VCaP (cell line): Measurements from ENCODE around the gene HOXA6.

Source experiments
- H3K27ac ChIP-seq: fragments of 450-650 bp; 2 replicates; pipeline ENCODE4 v1.5.1; 2017
- TF ChIP-seq, protein P1 (sequence below): fragments of 450-650 bp; conservative IDR thresholded peaks from 2 replicates; pipeline ENCODE4 v1.5.1; 2017; ENCODE audit warnings: mild to moderate bottlenecking, moderate library complexity

The HOXA6 gene

DNA sequence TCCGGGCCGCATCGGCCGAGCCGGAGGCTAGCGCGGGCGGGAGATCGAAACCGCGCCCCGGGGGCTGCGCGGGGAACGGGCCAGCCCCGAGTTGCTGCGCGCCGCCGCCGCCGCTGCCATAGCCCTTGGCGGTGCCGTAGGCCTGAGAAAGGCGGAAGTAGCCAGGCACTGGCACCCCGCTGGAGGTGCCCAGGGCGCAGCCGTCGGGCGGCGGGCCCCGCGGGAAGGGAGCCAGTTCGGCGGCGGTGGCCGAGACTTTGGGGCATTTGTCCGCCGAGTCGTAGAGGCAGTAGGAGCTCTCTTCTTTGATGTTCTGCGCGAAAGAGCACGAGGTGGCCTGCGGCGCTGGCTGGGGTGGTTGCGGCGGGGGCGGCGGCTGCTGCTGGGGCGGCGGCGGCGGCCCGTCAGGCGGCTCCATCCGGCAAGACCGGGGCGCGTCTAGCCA lies 26.0 kb upstream of the HOXA6 start:
- TF ChIP-seq, protein P1, sequence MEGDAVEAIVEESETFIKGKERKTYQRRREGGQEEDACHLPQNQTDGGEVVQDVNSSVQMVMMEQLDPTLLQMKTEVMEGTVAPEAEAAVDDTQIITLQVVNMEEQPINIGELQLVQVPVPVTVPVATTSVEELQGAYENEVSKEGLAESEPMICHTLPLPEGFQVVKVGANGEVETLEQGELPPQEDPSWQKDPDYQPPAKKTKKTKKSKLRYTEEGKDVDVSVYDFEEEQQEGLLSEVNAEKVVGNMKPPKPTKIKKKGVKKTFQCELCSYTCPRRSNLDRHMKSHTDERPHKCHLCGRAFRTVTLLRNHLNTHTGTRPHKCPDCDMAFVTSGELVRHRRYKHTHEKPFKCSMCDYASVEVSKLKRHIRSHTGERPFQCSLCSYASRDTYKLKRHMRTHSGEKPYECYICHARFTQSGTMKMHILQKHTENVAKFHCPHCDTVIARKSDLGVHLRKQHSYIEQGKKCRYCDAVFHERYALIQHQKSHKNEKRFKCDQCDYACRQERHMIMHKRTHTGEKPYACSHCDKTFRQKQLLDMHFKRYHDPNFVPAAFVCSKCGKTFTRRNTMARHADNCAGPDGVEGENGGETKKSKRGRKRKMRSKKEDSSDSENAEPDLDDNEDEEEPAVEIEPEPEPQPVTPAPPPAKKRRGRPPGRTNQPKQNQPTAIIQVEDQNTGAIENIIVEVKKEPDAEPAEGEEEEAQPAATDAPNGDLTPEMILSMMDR, result no peak
- H3K27ac ChIP-seq, result peak overlapping the region; percentile 99

DNA sequence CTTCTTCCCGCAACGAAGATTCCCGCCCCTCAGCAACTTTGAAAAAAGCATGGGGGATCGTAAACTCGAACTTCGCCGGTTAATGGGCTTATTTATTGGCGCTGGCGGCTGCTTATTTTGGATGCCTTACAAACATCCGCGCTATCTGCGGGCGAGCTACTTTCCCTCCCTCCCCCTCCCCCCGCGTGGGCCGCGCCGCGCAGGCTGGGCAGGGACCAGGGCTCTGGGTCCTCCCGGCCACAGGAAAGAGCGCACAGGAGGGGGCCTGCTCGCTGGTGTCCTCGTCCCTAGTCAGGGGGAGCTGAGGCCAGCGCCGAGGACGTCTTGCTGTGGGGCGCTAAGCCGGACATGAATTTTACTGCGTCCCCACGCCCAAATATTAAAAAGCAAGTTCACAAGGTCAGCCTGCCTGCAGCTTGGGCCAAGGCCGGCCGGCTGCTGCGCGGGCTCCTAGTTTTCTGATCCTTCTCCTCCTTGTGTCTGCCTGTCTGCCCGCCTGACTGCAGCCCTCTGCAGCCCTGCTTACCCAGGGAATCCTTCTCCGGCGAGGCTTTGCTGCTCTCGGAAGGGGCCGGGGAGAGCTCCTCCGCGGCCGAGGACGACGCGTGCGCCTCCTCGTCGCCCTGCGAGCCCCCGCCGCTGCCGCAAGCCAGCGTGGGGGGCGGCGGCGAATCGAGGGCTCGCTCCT lies 25.4 kb upstream of the HOXA6 start:
- peak overlapping the region; percentile 99 for H3K27ac ChIP-seq
- TF ChIP-seq, protein P1, result no peak

DNA sequence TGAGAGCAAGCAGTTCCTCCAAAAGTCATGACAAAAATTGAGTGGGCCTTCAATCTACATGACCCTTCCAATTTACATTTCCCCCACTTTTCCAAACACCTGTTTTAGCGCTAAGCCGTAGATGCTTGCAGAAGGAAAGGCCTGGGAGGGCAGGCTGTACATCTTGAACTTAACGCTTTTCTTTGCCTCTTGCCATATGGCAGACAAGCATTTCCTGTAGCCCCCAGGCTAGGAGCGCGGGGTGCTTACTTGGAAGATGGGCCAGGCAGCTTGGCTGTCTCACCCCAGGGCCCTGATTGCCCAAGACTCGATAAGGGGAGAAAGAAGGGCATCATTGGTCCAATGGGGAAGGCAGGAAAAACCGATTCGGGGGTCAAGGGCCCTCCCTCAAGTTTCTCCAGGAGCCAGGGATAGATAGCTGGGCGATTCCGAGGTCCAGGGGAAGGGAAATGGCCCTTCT lies 24.8 kb upstream of the HOXA6 start:
- peak overlapping the region; percentile 99 for H3K27ac ChIP-seq
- TF ChIP-seq, protein P1, result no peak

DNA sequence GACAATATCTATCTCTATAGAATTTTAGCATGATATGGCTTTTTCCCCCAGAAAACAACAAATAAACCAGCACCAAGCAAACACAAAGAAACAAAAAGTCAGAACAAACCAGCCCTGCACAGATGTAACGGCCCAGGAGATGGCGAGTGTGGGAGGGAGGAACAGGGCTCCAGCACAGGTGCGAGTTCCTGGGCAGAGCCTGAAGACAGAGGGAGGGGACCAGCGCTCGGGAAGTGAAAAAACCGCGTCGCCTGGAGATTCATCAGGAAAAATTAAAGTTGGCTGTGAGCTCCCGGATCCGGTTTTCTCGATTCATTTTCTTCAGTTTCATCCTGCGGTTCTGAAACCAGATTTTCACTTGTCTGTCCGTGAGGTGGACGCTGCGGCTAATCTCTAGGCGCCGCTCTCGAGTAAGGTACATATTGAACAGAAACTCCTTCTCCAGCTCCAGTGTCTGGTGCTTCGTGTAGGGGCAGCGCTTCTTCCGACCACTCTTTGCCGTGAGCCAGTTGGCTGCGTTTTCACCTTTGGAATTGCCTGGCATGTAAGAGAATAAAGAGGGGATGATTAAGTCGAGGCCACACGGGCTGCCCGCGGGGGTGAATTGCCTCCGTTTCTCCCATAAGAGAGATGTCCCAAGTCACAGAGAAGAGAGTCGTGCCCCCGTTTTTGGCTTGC lies 24.2 kb upstream of the HOXA6 start:
- H3K27ac ChIP-seq, result peak overlapping the region; percentile 99
- TF ChIP-seq, protein P1, result peak; percentile 9; the same call in 1 of the 2 replicates

DNA sequence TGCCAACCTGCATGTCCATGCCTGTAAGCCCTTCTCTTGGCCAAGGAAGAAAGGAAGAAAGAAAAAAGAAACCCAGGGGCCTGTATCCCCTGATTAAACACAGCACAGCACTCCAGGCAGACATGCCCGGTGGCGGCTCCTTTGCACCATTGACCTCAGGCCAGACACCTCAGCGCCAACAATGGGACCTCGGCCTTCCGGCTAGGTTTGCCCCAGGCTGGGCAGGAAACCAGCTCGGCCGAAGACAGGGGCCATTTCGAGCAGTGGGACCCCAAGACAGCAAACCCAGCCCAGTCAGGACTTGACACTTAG lies 23.7 kb upstream of the HOXA6 start:
- TF ChIP-seq, protein P1, result no peak

DNA sequence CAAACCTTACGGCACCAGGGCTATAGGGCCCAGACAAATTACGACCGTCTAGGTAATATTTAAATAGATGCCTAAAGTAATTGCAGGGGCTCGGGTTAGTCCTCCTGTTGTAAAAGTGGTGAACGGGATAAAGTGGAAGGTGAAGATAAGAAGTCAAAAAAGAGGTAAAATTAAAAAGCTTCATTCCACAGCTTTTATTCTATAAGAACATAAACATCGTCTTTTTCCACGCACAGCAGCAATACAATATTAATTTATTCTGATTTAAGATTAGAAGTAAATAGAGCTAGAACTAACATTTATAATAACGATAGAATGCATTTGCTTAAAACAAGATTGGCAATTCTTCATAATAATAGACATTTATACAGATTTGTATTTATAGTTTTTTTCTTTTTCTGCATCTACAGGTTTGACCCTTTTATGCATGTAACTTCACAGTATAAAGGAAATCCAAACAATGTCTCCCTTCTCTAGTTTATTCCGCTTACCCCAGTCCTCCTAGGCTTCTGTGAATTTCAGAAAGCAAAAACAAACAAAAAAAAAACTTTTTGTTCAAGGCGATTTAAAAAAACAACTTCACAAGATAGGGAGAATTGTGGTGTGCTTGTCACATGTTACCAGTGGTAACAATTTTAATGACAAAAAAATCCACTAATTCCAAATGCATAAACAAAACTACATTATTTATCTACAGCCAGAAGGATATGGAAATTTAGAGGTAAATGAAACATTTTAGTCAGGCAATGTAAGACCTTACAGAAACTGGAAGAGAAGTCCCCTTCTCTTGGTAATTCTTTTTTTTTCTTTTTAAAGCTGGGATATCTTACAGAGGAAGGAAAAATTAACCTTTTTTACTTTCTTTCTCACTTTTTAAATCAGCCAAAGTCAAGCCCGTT lies 23.1 kb upstream of the HOXA6 start:
- H3K27ac ChIP-seq, result peak overlapping the region; percentile 99
- TF ChIP-seq, protein P1, result no peak

More for the DNA sequence above, 23.7 kb upstream of the HOXA6 start:
- peak overlapping the region; percentile 99 for H3K27ac ChIP-seq
